ENCODE data around the gene PKNOX2.

- TF ChIP-seq CTCF (IDR thresholded peaks at IDR 0.05; ENCODE audit: low read length), result no peak
- no peak for TF ChIP-seq EZH2phosphoT487 (IDR thresholded peaks at IDR 0.05; ENCODE audit: low read length)
Measured at GRCh38 chr11:125146232-125146631, 18.3 kb upstream of the PKNOX2 start.
